Fibroblast of mammary gland (primary cell): ENCODE data around the gene PEX11B.

Source experiments
- DNase-seq: peaks from one replicate; pipeline ENCODE4 v3.0.0-alpha.2; 2010; ENCODE audit warnings: low read depth
- H3K4me3 ChIP-seq: 2 replicates; pipeline ENCODE4 v1.5.1; 2011; ENCODE audit warnings: low read depth, mild to moderate bottlenecking, low read length, moderate library complexity; ENCODE audit not compliant: control insufficient read depth
- TF ChIP-seq, protein P1 (sequence below): conservative IDR thresholded peaks from 2 replicates; pipeline ENCODE4 v1.5.1; 2011; ENCODE audit warnings: low read depth, low read length, inconsistent platforms; ENCODE audit not compliant: control insufficient read depth, insufficient read depth

PEX11B gene

DNA sequence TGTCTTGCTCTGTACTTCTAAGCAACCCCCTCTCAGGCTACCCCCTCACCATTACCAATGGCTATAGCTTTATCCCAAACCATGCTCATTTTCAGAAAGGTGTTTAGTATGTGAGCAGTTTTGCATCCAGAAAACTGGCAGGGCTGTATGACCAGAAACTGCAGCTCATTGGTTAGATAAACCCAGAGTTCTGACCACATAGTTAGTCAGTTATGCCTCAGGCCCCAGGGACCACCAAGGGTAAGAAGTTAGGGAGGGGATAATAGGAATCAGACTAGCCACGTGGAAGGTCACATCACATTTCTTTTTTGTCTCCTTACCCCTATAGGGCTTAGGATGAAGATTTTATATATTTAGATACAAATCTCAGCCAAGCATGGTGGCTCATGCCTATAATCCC lies 9.9 kb downstream of the PEX11B start:
- TF ChIP-seq, protein P1, sequence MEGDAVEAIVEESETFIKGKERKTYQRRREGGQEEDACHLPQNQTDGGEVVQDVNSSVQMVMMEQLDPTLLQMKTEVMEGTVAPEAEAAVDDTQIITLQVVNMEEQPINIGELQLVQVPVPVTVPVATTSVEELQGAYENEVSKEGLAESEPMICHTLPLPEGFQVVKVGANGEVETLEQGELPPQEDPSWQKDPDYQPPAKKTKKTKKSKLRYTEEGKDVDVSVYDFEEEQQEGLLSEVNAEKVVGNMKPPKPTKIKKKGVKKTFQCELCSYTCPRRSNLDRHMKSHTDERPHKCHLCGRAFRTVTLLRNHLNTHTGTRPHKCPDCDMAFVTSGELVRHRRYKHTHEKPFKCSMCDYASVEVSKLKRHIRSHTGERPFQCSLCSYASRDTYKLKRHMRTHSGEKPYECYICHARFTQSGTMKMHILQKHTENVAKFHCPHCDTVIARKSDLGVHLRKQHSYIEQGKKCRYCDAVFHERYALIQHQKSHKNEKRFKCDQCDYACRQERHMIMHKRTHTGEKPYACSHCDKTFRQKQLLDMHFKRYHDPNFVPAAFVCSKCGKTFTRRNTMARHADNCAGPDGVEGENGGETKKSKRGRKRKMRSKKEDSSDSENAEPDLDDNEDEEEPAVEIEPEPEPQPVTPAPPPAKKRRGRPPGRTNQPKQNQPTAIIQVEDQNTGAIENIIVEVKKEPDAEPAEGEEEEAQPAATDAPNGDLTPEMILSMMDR, result no peak
- DNase-seq, result peak; percentile 94
- H3K4me3 ChIP-seq, result peak overlapping the region; percentile 50

DNA sequence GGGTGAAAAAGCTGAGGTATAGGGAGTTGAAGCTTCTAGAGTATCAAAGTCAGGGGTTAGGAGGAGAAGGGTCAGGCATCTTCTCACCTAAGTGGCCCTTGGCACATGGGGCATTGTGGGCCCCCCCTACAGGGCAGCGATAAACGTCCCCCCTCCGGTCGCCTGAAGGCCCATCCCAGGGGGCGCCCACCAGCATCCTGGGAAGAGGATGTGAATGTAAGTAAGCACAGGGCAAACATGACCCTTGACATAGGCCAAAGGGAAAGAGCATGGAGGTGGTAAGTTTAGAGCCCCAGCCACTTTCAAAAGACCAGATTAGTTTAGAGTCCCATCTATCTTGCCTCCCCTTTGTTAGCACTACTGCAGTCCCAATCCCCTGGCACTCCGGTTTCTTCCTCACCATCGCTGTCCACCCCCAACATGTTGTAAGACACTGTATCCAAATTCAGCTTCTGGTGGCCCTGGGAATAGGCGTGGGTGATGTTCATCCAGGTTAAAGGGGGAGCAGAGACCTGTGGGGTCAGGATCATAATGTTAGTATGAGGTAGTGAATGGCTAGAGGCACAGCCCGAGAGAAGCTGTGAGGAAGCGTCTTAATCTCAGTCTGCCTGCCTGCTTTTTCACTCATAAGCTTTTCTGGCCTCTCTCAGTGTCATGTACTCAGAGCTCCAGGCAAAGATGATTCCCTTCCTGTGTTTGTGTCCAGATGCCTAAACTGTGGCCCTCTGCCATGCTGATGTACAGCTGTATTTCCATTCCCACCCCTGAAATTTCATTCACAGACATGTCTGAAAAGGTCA lies 11.4 kb downstream of the PEX11B start:
- TF ChIP-seq, protein P1, result no peak
- peak; percentile 75 for DNase-seq
- no peak overlapping the region for H3K4me3 ChIP-seq

DNA sequence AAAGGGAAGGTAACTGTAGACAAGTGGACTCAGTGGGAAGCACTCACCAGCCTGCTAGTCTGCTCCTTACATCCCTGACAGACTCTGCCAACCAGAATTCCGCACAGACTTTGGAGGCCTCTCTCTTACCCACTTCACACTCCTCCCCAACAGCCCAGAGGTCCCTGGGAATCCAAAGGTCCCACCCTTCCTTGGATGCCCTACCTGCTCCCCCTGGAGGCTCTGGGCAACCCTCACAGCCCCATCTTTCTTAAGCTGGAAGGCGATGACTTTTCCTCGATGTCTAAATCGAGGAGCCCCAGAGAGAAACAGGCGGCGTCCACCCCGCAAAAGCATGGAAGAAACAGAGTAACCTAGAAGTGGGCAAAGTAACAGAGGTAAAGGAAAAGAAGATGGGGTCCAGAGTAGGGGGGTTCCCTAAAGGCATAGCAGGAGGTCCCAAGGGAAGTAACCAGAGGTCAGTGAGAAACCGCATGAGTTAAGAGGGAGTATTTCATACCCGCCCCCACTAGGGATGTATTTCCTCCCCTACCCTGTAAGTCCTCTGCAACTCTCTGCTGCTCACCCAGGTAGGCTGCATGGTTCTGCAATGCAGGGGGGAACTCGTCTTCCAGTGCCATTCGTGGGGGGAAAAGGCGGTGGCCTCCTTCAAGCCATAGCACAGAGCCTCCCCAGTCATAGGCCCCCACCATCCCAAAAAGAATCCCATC lies 17.1 kb downstream of the PEX11B start:
- TF ChIP-seq, protein P1, result peak; percentile 17
- H3K4me3 ChIP-seq, result no peak overlapping the region
- DNase-seq, result no peak

DNA sequence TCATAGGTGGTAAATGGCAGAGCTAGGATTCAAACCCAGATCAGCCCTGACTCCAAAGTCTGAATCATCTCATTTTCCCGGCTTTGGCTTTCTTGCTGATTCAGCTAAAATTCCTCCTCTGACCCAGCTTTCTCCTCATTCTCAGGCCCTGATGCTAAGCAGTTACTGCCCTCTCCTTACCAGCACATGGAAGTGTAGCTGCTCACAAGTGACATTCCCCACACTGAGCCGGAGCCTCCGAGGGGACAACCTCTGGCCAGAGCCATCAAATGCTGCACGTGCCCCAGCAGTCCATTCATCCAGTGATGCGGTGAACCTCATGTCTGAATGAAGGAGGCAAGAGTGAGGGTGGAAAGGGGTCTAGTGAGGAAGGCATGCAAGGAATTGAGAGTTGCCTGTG lies 19.8 kb downstream of the PEX11B start:
- H3K4me3 ChIP-seq, result no peak overlapping the region
- DNase-seq, result no peak
- TF ChIP-seq, protein P1, result no peak

DNA sequence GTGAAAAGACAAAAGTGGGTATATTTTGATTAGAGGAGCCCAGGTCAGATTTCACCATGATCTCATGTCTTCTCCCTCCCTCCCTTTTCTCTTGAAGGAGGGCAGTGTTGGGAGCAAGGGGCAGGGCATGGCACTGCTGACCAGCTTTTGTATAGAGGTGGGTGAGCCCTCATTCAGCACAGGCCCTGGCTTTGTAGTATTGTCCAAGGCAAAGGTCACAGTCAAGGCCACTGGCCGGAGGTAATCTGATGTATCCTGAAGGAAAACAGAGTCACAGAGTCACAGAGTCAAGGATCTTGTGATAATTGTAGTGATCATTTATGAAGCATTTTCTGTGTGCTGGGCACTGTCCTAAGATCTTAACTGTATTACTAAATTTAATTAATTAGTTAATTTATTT lies 20.5 kb downstream of the PEX11B start:
- TF ChIP-seq, protein P1, result no peak
- no peak for DNase-seq
- H3K4me3 ChIP-seq, result no peak overlapping the region

DNA sequence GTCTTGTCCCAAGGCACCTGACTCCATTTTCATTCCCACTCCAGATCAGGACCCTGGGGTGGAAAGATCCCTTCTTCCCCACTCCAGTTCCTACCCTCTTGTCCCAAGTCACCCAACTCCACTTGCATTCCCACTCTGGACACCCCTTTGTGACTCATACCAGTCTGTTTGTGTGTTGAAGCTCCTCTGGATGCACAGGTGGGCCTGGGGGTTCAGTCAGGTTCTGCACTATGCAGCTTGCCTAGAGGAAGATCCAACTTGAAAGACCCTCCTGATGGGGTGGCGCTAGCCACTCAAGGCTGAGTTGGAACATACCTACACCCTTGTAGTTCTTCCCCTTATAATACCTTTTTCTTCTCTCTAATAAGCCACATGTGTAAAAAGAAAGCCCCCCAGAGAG lies 23.0 kb downstream of the PEX11B start:
- no peak for DNase-seq
- H3K4me3 ChIP-seq, result no peak overlapping the region
- TF ChIP-seq, protein P1, result no peak
